OCI-LY7 (cell line): Measurements from ENCODE around the gene TP73. TPM values are rescaled to one million over a fixed set of nuclear protein-coding genes. Genes with fewer than 3 reads are reported as not detected.

ENCODE experiments used
- BruUV-seq: library from RNA; stranded (reverse); fragments of 400-500 nt; replicated peaks from 2 replicates; lab custom pipeline; 2021; lab: Mats Ljungman, UMichigan
- CTCF ChIA-PET: fragments of 300-600 bp; sonication (Branson Sonifier 250); formaldehyde crosslinking; loops from one replicate; lab custom pipeline; 2022; ENCODE audit warnings: antibody characterized with exemption; ENCODE audit not compliant: unreplicated experiment; lab: Charles Lee
- POLR2A ChIA-PET: fragments of 300-600 bp; sonication (Branson Sonifier 250); formaldehyde crosslinking; loops from one replicate; lab custom pipeline; 2022; ENCODE audit warnings: antibody characterized with exemption; lab: Charles Lee
- DNase-seq: peaks from one replicate; pipeline ENCODE4 v3.0.0-alpha.2; 2015; ENCODE audit warnings: low spot score
- H2AFZ ChIP-seq: fragments of 200-600 bp; sonication (generic), shearing (Covaris generic); 2 replicates; pipeline ENCODE4 v1.6.1; 2014; ENCODE audit warnings: mild to moderate bottlenecking, antibody characterized with exemption, low read length, moderate library complexity
- H3K27ac ChIP-seq: fragments of 200-600 bp; sonication (generic); 2 replicates; pipeline ENCODE4 v1.5.1; 2014; ENCODE audit warnings: mixed run types, low read depth, mild to moderate bottlenecking, moderate library complexity, low read length, inconsistent platforms; ENCODE audit not compliant: poor library complexity, severe bottlenecking
- H3K36me3 ChIP-seq: fragments of 200-600 bp; sonication (generic); 2 replicates; pipeline ENCODE4 v1.6.1; 2014; ENCODE audit warnings: mild to moderate bottlenecking, antibody characterized with exemption, low read length, moderate library complexity, mixed read lengths; ENCODE audit not compliant: insufficient read depth
- H3K4me1 ChIP-seq: fragments of 200-600 bp; sonication (generic); 2 replicates; pipeline ENCODE4 v1.5.1; 2014; ENCODE audit warnings: mild to moderate bottlenecking, low read length; ENCODE audit not compliant: insufficient read depth, poor library complexity, severe bottlenecking
- H3K4me2 ChIP-seq: fragments of 200-600 bp; sonication (generic); 2 replicates; pipeline ENCODE4 v1.6.1; 2014; ENCODE audit warnings: mild to moderate bottlenecking, low read length
- H3K4me3 ChIP-seq: fragments of 200-600 bp; sonication (generic); 2 replicates; pipeline ENCODE4 v1.5.1; 2014; ENCODE audit warnings: mild to moderate bottlenecking, low read depth, low read length; ENCODE audit not compliant: poor library complexity, severe bottlenecking
- H3K79me2 ChIP-seq: fragments of 200-600 bp; sonication (generic); 2 replicates; pipeline ENCODE4 v1.6.1; 2016; ENCODE audit warnings: low read depth, mild to moderate bottlenecking, low read length, moderate library complexity, mixed read lengths; ENCODE audit not compliant: insufficient read depth
- H3K9me2 ChIP-seq: fragments of 200-600 bp; sonication (generic); 2 replicates; pipeline ENCODE4 v1.6.1; 2016; ENCODE audit warnings: mild to moderate bottlenecking, low read length, mixed read lengths; ENCODE audit not compliant: insufficient read depth
- H3K9me3 ChIP-seq: fragments of 200-600 bp; sonication (generic); 2 replicates; pipeline ENCODE4 v1.6.1; 2014; ENCODE audit warnings: mild to moderate bottlenecking, mixed run types, low read length, mixed read lengths
- H4K20me1 ChIP-seq: fragments of 200-600 bp; sonication (generic); 2 replicates; pipeline ENCODE4 v1.6.1; 2014; ENCODE audit warnings: mild to moderate bottlenecking, antibody characterized with exemption, low read length, moderate library complexity, mixed read lengths; ENCODE audit not compliant: insufficient read depth
- CTCF ChIP-seq: fragments of 200-600 bp; sonication (generic); conservative IDR thresholded peaks from 2 replicates; pipeline ENCODE4 v1.5.1; 2014; ENCODE audit warnings: mild to moderate bottlenecking, antibody characterized with exemption, low read length, moderate library complexity, mixed read lengths
- EZH2phosphoT487 ChIP-seq: fragments of 200-600 bp; sonication (generic); IDR thresholded peaks from 2 replicates; pipeline ENCODE4 v1.6.1; 2018; ENCODE audit warnings: low read depth, borderline replicate concordance, mild to moderate bottlenecking, mixed run types, antibody characterized with exemption, low read length, moderate library complexity, mixed read lengths
- intact Hi-C: fragments of 100-400 bp; cut with micrococcal nuclease; formaldehyde crosslinking; loops from one replicate; pipeline ENCODE4 v1.10.0; 2022; ENCODE audit not compliant: unreplicated experiment
- total RNA-seq, 2 experiments: library from RNA; depleted of rRNA in 1 of 2; stranded (reverse); fragments of >200 nt in 1 of 2; shearing (Covaris generic) in 1 of 2; gene quantifications; 2 replicates each; pipeline ENCODE4 v1.2.3, GENCODE V29; 2014 to 2022

The TP73 gene
- total RNA-seq, 2 experiments from 2014 or later: 0.48 TPM; not detected in 1

- Histone ChIP-seq H3K27ac (no peak overlapping the region), H3K79me2 (no peaks in the 10 kb centered on the region), H3K4me2 (no peak overlapping the region), H3K4me3 (no peak overlapping the region), H2AFZ (no peak overlapping the region), H3K36me3 (peaks cover 49% of the 10 kb centered on the region), H3K9me2 (no peaks in the 10 kb centered on the region), H3K9me3 (no peaks in the 10 kb centered on the region), H3K4me1 (no peaks in the 10 kb centered on the region), H4K20me1 (no peaks in the 10 kb centered on the region)
- POLR2A ChIA-PET: no interaction called here
- no TSS peak for BruUV-seq
- CTCF ChIA-PET: no interaction called here
- intact Hi-C loops: no loop called here
- TF ChIP-seq EZH2phosphoT487: no peak
- no peak for TF ChIP-seq CTCF
- DNase-seq: no peak
These were observed 18.1 kb upstream of the TP73 start for GRCh38 chr1:3634059-3634800.

- H3K27ac ChIP-seq: no peak overlapping the region
- no peak overlapping the region for H2AFZ ChIP-seq
- H3K9me3 ChIP-seq: no peaks in the 10 kb centered on the region
- ChIA-PET POLR2A (interaction anchor here (0.9 kb wide), 1 partner anchor 18 kb away, joined by 3 read pairs; no protein-coding TSS in a partner anchor), CTCF (no interaction called here)
- no peak for DNase-seq
- H3K4me1 ChIP-seq: no peaks in the 10 kb centered on the region
- H3K4me2 ChIP-seq: no peak overlapping the region
- H3K79me2 ChIP-seq: no peaks in the 10 kb centered on the region
- H3K9me2 ChIP-seq: no peaks in the 10 kb centered on the region
- H4K20me1 ChIP-seq: no peaks in the 10 kb centered on the region
- intact Hi-C loops: no loop called here
- H3K4me3 ChIP-seq: no peak overlapping the region
- no TSS peak for BruUV-seq
- TF ChIP-seq EZH2phosphoT487 (no peak), CTCF (no peak)
- H3K36me3 ChIP-seq: peaks cover 46% of the 10 kb centered on the region
These were observed 16.2 kb upstream of the TP73 start for GRCh38 chr1:3636080-3636479.

- DNase-seq: no peak
- Histone ChIP-seq H3K4me2 (no peak overlapping the region), H3K36me3 (peaks cover 46% of the 10 kb centered on the region), H2AFZ (no peak overlapping the region), H3K9me3 (no peaks in the 10 kb centered on the region), H4K20me1 (no peaks in the 10 kb centered on the region), H3K27ac (no peak overlapping the region), H3K79me2 (no peaks in the 10 kb centered on the region), H3K9me2 (no peaks in the 10 kb centered on the region), H3K4me1 (no peaks in the 10 kb centered on the region), H3K4me3 (no peak overlapping the region)
- CTCF ChIA-PET: no interaction called here
- no TSS peak for BruUV-seq
- TF ChIP-seq CTCF (no peak), EZH2phosphoT487 (no peak)
- intact Hi-C loops: no loop called here
- POLR2A ChIA-PET: no interaction called here
These were observed 15.8 kb upstream of the TP73 start for GRCh38 chr1:3636531-3636930.
